CD4-positive, alpha-beta T cell treated with Interleukin-1 beta for 1 hour (primary cell): ENCODE data around the gene UGT1A10.

Source experiments
- DNase-seq, 2 donors: peaks; one replicate each; pipeline ENCODE4 v3.0.0-alpha.2; 2020 to 2022

UGT1A10 gene

DNA sequence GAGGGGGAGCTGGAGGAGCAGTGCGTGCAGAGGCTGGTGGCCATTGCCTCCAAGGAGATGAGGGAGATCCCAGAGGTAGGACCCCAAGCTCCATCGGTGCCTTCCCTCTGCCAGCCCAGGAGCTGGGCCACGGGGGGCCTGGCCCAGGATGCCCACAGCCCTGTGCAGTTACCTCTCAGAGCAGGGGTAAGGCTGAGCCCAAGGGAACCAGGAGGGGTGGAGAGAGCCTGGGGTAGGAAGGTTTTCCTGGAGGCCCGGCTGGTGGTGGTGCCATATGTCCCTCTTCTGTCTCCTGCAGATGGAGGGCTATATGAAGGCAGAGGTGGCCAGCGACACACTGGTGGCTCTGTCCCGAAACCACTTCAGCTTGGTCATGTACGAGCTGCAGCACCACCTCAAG, 153.3 kb downstream of the UGT1A10 start:
- DNase-seq, result no peak

DNA sequence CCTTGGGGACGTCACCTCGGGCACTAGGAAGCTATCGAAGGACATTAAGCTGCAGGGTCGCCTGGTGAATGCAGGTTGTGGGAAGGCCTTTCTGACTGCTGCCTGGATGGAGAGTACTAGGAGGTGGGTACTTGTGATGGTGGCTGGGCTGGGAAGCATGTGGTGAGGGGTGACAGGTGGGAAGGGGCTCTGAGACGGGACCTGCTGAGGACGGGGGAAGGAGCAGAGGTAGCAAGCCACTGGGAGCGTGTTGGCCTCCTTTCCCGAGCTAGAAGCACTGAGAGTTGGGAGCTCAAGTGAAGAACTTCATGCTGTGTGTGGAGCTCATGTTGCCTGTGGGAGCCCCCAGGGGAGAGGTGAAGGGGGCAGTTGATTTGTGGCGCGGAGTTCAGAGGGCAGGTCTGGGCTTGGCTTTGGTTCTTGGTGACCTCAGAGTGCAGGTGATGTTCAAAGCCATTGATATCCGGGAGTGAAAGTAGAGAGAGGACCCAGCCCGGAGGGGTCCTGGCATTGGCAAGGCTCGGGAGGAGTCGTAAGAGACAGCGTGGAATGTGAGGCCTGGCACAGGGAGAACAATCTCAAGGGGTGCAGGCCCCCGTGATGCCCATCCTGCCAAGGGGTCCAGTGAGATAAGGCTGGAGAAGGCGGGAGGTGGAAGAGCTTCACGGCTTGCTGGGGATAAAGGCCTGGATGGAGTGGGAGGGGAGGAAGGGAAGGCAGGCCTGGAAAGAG, 155.1 kb downstream of the UGT1A10 start:
- no peak for DNase-seq

DNA sequence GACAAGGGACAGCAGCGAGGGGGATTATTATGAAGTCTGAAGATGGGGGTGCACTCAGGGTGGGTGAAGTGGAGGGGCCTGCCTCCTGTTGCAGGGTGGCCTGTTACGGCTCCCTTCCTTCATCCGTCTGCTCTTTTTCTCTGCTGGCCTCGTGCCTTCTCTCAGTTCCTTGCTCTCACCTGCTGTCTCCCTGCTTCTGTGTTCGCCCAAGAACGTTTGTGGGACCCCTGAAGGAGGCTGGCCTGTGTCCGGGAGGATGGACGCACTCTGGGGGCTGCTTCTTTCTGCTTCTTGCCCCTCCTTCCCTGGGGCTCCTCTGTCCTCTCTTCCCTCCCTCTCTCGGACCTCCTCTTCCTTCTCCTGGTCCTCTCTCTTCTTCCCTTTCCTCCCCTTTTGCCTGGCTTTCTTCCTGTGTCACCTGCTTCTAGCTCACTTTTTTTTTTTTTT, 155.7 kb downstream of the UGT1A10 start:
- DNase-seq, result no peak

DNA sequence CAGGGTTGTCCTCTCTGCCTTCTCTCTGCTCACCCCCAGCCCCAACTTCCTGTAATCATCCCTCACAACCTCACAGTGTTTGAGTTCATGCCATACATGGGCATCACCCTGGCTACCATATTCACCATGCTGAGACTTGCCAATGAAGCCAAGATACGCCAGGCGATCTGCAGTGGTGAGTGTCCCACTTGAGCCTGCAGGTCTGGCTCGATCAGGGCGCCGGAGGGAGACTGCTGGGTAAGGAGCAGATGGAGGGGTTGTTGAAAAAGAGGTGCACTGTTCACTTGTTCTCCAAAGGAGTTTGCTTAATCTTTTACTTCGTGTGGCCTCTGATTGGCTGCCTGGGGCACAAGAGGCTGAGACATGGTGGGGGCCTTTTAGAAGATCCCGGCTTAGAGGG, 156.5 kb downstream of the UGT1A10 start:
- no peak for DNase-seq

DNA sequence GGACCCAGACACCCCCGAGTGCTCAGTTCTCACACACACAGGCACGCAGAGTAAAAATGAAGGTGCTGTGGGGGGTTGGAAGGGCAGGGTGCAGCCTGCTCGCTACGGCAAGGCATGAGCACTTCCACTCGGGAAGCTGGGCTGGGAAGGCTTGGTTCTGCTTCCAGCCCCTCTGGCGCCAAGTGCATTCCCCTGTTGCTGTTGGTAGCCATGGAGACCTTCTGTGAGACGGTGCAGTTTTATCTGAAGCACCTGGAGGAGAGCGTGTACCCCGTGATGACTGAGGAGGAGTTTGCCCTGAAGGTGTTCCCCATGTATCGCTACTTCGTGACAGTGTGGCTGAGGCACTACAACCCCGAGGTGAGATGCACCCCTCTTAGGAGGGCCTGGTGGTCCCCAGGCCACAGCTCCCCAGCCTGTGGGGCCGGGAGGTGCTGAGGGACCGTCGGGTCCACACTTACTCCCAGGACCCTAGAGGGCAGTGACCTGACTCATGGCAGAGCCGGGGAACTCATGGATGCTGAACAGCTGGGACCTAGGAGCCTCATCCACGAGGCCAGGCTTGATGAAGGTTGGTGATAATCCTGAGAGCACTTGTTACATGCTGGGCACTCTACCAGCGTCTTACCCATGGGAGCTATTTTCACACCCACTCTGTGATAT, 157.3 kb downstream of the UGT1A10 start:
- no peak for DNase-seq

DNA sequence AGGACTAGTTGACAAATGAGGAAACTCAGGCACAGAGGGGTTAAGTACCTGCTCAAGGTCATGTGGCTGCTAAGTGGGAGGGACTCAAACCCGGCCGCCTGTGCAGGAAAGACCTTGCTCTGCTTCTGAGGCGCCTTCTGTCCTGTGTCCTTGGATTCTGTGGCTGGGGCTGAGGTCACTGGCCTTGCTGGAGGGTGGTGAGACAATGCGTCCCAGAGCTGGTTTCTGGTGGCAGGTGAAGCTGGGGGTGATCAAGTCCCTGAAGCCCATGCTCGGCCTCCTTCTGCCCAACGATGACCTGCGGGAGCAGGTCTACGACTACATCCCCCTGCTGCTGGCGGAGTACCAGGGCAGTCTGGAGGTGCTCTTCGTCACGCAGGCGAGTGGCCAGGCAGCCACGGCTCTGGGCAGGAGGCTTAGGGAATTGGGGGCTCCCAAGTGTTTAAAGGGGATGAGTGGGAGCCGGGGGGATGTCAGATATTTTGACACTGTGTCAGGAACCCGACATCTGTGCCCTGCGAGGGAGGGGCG, 157.9 kb downstream of the UGT1A10 start:
- DNase-seq, result no peak

DNA sequence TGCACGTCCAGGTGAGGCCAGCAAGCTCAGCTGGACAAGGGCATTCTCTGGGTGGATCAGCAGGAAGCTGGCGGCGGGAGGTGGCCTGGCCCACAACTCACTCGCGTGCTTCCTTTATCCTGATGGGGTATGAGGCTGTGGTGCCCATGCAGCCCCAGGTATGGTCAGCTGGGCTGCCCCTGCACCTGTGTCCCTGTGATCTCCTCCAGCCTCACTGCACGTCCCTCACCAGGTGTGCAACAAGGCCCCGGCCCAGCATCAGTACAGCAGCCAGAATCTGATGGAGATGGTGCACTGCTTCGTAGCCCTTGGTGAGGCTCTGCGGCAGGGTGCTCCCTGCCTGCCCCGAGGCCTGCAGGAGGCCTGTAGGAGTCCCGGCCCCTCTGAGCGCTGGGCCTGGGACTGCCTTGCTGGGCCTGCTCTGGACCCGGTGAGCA, 159.5 kb downstream of the UGT1A10 start:
- no peak for DNase-seq

DNA sequence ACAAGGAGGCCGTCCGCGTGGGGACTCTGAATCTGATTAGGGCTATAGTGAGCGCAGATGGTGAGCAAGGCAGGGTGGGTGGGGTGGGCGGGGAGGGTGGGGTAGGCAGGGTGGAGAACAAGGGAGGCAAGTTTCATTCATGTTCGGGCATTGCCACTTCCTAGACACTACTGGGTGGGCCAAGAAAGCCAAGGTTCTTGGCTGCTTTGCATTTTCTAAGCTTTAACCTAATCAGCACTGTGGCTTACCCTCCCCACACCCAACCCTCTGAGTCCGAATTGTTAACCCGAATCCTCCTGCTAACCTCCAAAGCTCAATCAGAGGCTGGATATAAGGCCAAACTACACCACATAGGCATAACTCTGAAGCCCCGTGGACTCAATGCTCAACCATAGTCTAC, 160.0 kb downstream of the UGT1A10 start:
- DNase-seq, result no peak

DNA sequence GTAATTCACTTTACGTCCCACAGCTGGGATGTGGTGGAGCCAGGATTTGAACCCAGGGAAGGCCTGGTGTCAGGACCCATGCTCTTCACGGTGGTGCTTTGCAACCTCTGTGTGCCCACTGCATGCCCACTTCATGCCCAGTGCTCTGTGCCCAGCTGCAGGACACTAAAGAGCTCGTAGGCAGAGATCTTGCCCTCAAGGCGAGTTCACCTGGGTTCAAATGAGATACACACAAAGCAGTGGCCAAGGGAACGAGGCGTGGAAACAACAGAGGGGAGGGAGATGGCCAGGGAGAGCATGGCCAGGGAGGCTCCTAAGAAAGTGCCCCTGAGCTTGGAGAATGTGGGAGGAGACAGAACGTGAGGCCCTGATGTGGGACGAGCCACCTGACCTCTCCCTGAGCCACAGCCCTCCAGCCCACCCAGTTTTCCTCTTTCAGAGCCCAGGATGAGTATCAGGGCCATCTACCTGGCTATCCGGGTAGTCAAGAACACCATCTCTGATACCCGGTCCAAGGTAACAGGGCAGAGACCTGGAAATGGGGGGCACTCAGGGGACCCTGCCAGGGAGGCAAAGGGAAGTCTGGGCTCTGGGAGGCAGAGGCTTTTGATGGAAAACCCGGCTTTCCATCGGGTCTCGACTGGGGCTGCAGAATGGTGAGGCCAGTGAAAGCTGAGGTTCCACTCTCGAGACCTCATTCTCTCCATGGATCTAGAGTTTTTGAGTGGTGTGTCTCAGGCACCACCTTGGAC, 162.3 kb downstream of the UGT1A10 start:
- DNase-seq, result no peak

DNA sequence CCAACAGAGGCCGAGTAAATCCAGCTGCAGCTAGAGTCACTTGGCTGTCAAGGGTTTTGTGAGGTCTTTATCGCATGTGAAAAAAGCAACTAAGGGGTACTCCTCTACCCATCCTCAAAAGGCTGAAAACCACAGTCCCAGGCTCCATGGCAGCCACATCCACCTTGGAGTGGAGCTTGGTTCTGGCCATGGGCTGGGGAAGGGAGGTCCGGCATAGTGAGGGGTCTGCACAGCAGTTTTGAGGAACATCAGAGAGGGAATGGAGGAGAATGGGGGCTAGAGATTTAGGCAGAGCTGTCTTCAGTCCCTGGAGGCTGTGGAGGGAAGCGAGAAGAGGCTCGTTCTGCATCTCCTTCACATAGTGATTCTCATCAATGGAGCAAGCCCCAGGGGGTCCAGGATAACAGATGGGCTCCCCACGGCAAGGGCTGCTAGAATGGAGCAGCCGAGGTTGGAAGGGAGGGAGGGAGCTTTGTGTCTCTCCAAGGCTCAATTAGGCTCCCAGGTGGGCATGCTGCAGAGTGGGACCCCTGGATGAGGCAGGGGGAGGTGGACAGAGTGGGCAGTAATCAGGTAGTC, 162.9 kb downstream of the UGT1A10 start:
- DNase-seq, result no peak

DNA sequence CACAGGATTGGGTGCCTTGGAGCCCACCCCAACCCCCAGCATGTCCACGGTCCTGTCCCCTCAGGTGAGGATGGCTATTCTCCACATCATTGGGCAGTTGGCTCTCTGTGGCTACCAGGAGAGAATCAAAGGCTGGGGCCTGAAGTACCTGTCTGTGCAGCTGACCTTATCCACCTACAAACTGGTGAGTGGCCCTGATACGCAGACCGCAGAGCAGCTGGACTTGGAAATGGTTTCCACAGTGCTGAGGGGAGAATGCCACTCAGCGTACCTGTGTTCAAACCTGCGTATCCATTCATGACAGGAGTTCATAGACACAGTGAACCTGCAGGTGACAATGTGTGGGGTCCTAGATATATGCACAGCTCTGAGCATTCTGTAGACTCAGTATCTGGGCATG, 163.5 kb downstream of the UGT1A10 start:
- no peak for DNase-seq

DNA sequence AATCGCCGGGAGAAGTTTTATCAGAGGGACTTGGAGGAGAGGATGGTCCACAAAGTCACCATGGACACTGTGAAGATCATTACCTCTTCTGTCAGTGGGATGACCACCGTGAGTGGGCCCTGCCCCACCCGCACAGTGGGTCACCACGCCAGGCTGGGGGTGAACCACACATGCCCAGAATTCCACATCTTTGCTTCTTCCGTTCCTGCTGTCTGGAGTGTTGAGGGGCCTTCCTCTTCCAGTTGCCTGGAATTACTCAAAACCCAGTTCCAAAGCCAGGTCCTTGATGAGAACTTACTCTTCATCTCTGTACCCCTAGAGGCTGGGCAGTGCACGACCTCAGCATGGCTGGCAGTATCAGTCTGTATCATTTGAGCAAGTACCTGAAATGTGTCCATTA, 164.0 kb downstream of the UGT1A10 start:
- no peak for DNase-seq

DNA sequence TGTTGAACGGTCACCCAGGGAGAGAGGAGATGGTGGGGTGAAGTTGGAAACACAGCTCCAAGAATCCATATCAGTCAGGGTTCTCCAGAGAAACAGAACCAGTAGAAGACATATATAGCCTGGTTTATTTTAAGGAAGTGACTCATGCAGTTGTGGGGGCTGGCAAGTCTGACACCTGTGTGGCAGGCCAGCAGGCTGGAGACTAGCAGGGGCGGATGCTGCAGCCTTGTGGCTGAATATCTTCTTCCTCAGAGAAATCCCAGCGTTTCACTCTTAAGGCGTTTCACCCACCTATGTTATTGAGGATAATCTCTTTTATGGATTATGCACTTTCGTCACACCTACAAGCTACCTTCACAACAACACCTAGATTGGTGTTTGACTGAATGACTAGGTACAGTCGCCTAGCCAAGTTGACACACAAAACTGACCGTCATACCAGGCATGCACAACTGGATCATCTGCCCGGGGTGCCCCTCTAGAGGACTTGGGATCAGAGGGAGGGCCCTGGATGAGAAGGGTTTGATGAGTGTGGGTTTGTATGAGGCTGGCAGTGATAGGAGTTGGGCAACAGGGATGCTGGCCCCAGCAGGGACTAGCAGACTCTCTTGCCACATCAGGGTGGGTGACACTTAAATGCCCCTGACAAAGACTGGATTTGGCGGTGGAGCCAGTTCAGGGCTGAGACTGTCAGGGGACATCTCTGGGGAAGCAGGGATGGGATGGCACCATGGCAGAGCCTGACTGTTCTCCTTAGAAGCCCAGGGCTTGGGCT, 165.3 kb downstream of the UGT1A10 start:
- DNase-seq, result no peak

DNA sequence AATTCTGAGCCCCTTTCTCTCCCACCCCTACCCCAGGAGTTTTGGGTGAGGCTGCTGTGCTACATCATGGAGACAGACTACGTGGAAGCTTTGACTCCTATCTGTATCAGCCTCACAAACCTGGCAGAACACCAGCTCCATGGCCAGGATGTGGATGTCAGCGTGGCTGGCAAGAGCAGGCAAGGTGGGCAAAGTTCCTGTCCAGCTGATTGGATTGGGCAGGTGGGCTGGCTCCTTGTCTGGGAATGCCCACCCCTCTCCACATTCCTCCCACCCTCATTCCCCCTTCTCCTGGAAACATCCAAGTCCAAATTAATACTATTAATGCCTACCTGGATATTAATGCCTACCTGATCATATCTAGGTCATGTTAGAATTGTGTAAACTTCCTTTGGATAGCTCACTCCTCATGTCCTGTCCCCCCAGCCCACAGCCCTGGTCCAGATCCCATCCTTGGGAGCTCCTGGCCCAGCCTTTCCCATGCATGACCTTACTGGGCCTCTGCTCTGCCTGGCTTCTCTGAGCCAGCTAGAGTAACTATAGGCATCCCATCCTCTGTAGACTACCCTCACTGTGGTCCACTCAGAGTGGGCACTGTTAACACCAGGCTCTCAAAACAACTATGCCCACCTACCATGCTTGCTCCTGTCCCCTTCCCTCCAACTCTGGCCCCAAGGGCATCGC, 166.0 kb downstream of the UGT1A10 start:
- no peak for DNase-seq

DNA sequence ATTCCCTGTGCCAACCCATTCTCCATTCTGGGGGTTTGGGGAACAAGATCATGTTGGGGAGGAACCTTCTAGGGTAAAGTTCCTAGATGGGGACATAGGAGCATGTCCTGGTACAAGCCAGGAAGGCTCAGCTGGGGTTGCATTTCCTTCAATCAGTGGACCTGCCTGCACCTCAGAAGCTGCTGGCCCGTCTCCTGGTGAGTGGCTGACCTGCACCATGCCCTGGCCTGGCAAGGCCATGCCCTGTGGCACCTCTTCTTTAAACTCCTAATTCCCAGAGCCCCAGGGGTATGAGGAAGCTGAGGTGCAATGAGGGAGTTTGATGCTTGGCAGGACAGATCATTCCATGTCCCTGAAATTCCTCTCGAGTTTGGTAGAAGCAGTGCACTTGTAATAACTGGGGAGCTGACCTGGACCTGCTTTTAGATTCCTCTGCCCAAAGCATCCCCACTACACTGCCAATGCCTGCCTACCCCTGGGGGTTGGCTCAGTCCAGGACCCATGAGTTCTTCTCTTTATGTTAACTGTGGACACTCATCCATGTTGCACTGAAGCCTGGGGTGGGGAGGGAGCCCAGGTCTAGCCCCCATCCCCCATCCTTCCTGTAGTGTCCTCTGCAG, 167.2 kb downstream of the UGT1A10 start:
- DNase-seq, result no peak

DNA sequence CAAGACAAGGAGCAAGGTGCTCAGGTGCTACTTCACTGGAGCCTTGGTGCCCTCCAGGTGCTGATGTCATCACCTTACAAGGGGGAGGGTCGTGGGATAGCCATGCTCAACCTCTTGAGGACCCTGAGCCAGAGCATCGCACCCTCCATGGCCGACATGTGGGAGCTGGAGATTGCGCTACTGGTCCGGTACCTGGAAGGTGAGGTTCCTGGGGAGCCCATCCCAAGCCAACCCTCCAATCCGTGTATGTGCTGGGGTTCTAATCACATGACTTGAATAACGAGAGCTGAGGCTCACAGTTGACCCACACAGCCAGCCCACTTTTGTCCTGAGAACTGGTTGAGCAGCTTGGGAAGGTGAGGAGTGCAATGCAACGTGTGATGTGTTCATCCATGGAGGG, 167.7 kb downstream of the UGT1A10 start:
- DNase-seq, result no peak

DNA sequence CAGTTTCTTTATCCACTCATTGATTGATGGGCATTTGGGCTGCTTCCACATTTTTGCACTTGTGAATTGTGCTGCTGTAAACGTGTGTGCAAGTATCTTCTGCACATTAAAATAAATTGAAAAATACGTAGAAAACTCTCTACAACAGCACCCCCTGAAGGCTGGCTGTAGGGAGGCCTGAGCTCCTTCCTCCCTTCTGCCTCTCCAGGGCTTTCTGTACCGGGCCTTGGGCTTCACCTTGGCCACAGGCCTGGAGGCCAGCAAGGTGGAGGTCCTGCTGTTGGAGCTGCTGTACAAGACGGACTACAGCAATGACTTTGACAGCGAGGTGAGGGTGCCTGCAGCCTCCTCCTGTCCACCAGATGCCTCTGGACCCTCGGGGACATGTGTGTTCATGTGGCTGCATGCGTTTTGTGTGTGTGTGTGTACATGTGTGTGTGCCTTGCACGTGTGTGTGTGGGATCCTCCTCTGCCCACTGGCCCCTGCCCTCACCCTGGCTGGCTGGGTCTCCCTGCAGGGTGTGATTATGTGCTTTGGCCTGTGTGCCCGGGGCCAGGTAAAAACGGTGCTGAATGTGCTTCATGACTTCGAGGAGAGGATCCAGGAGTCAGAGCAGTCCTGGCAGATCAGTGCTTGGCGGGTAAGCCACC, 171.1 kb downstream of the UGT1A10 start:
- DNase-seq, result no peak

DNA sequence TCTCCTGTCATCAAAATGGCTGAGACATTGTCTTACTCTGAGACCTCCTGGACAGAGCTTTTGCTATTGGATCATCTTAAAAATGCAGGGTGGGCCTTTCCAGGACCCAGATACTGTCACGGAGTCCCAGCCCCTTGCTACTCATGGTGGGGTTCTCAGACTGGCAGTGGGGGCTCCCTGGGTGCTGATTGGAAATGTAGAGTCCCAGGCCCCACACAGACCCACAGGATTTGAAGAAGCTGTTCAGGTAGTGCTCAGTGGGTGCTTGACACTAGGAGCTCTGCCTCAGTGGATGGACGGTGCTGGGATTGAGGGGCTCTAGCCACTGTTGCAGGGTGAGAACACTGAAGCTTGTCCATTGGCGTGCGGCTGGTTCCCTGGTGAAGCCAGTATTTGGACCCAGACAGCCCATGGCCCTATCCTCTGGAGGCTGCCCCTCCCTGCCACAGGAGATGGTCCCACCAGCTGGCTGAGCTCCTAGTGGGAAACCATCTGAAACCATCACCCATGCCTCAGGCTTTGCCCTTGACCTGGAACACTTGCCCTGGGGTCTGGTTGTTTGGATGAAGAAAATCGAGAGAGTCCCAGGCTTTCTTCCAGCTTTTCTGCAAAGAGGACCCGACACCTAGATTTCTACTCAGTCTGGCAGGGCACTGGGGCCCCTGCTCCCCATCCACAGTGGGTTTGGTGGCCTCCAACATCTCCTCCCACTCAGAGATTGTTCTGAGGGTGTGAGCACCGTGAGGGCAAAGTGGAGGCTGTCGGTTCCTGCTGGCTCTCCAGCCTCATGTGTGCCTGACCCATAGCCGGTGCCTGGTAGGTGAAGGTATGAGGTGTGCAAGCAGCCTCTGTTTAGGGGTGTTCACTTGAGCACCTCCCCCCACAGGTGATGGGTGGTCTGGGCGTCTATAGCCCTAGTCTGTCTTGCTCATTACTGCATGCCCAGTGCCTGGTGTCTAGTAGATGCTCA, 172.0 kb downstream of the UGT1A10 start:
- DNase-seq, result no peak

DNA sequence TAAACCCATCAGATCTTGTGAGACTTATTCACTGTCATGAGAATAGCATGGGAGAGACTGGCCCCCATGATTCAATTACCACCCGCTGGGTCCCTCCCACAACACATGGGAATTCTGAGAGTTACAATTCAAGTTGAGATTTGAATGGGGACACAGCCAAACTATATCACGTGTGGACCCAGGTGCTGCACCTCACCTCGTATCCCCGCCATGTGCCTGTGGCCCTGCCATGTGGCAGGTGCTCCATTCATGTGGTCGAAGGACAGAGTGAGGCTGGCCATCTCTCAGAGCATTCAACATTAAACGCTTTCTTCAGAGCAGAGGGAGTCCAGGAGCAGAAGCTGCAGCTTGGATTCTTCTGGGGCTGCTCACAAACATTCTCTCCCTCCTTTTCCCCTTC, 174.1 kb downstream of the UGT1A10 start:
- no peak for DNase-seq

DNA sequence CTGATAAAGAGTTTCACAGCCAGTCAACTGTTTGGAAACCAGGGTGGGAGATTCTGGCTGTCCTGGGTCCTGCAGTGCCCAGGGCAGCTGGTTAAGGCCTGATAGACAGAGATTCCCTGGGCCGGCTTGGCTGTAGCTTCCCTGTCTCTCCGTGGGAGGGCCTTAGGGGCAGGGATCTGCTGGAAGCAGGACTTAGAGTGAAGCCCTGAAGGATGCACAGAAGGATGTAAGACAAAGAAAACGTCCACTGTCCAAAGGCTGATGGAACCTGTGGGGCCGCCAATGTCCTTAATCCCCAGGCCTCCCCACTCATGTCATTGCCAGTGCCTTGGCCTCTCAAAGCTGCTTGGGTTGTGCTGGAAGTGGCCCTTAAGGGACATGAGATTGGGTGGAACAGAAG, 174.8 kb downstream of the UGT1A10 start:
- no peak for DNase-seq
